CD4-positive, alpha-beta T cell treated with Interleukin-12 subunit alpha and Interleukin-12 subunit beta, for 1 hour (primary cell): Measurements from ENCODE around the gene SEPSECS.

Experiments used
- DNase-seq: peaks from one replicate; pipeline ENCODE4 v3.0.0-alpha.2; 2020

SEPSECS gene

DNA sequence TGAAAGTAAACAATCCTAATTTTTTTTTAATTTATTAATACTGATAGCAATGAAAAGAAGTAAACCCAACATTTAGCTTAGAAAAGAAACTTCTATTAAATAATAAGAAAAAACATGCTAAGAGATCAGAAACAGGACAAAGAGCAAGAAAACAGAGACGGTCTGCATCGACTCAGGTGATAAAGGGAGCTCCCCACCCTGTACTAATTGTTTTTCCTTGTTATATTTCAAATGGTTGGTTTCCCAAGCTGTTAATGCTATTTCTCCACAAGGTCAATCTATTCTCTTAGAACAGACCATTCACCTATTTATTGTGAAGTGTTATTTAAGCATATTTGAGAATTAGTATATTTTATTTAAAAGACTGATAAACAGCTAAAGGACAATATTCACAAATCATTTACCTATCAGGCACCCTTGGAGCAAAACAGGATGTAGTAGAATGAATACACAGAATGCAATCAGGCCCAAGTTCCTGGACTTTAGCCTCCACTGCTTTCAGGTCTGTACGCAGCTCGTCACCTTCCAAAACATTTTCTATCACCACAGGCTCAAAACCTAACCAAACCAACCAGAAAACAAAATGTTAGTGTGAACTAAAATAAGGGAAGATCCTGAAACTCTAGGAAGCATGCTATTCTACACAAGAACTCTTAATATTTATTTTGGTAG, 5.5 kb downstream of the SEPSECS start:
- no peak for DNase-seq

DNA sequence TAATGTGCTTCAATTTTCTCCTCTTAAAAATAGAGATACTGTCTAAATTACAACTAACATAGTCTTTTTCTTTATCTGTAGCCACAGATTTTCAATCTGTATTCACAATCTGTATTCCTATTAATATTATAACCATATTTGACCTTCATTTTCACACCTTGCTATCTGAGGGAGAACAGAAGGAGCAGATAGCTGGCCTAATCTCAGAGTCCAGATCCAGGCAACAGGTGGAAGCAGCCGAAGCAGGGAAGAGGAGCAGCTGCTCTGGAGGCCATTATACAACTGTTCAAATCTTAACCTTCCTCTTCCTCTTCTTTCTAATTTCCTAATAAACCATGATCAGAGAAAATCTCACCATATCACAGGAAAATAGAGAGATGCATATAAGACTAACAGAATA, 14.2 kb downstream of the SEPSECS start:
- no peak for DNase-seq

- peak; percentile 21 for DNase-seq
Measured at GRCh38 chr4:25144870-25145481, 15.3 kb downstream of the SEPSECS start.

- DNase-seq: no peak
Measured at GRCh38 chr4:25142468-25142867, 17.8 kb downstream of the SEPSECS start.

DNA sequence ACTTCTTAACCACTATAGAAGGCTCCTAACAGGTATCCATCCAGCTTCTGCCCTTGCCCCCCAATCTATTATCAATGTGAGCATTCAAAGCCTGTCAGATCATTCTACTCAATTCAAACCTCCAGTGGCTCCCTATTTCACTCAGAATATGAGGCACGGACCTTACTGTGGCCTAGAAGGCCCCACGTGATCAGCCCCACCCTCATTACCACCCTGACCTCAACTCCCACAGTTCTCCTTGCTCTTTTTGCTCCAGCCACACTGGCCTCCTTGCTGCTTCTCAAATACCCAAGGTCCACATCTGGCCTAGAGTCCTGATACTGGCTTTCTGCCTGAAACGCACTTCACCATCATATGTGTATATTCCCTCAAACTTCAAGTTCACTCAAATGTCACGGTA, 18.7 kb downstream of the SEPSECS start:
- no peak for DNase-seq

GRCh38 chr4:25133132-25133531, 27.1 kb downstream of the SEPSECS start:
- no peak for DNase-seq

- no peak for DNase-seq
Measured at GRCh38 chr4:25131926-25132325, 28.3 kb downstream of the SEPSECS start.

DNA sequence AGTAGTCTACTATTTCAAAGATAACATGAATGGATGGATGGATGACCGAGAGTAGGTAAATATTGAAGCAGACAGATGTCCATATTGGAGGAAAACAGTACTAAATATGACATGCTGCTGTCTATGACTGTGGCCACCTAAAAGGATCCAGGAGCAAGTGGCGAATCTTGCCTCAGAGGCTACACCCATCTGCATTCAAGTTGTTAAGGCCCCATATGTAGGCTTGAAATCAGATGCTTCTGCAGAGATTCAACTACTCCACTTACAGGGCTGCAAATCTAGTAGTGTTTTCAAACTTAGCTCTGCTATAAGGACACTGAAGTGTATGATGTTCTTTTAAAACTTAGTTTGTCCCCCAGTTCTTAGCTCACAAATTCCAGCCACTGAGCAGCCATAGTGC, 28.9 kb downstream of the SEPSECS start:
- no peak for DNase-seq

DNA sequence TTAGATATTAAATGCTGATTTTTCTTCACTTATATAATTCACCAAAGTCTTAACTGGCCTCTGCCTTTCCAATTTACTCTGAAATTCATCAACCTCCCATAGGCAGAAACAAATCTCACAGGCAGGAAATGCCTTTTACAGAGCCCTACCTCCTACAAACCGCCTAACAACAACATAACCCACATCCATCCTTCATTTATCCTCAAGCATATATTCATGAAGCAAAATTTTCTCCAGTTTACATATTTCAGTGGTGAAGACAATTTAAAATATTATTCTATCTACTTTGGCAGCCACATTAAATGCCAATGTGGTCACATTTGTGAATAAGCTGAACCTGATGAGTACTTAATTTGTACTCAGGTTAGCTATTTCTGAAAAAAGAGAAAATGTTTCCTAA, 30.3 kb downstream of the SEPSECS start:
- no peak for DNase-seq

DNA sequence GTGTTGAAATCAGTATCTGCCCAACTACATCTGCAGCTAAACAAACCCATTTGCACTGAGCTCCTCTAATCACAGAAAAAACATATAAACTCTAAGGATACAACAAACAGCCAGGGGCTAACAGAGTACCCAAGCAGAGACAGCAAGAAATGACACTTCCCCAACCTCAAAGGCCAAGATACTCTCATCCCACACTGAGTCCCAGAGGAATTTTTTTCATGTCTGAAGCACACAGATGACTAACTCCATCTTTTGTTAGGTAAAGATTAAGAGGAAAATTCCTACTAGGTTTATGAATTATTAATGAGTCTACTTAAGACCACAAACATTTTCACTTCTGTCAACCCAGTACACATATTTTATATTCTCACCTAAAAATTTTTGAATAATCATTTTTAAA, 31.6 kb downstream of the SEPSECS start:
- no peak for DNase-seq

DNA sequence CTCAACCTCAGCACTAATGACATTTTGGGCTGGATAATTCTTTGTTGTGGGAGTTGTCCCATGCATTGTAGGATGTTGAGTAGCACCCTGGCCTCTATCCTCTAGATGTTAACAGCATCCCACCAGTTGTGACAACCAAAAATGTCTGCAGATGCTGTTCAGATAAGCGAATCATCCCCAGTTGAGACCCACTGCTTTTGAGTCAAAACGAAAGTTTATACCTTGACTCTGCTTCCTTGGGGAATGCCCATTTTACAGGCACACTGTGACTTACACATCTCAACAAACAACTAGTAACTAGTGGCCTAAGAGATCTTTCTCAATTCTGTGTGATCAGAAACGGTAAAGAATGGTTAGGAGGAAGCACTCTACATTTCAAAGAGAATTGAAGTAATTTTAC, 37.0 kb downstream of the SEPSECS start:
- DNase-seq: no peak

DNA sequence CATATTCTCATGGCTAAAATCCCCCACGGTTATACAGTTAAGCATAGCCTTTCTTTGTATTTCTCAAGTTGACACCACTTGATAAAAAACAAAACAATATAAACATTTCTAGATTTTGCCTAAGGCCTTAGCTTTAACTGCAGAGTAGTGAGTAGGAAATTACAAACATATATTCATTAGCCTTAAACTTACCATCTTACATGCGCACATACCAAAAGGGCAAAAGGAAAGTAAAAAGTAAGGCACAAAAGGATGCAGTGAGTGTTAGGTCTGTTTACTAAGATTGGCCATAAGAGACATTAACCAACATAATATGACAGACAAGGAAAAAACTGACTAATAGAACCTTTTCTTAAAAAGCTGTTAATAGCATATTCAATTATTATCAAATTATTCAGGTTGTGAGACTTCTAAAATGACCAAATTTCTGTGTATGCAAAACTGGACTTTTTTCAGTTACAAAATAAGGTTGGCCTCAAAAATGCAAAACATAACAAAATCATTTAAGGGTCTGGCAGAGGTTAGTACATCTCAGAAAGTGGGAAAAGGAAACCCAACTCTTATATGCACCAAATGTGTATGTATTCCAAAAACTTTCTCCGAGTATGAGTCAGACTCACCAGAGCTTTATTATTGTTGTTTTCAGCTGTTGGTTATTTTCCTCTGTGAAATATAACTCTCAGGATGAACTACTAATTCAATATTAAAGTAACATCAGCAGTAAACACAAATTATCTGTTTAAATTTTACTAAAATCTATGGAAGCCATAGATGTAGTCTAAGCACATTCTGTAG, 39.9 kb downstream of the SEPSECS start:
- no peak for DNase-seq

DNA sequence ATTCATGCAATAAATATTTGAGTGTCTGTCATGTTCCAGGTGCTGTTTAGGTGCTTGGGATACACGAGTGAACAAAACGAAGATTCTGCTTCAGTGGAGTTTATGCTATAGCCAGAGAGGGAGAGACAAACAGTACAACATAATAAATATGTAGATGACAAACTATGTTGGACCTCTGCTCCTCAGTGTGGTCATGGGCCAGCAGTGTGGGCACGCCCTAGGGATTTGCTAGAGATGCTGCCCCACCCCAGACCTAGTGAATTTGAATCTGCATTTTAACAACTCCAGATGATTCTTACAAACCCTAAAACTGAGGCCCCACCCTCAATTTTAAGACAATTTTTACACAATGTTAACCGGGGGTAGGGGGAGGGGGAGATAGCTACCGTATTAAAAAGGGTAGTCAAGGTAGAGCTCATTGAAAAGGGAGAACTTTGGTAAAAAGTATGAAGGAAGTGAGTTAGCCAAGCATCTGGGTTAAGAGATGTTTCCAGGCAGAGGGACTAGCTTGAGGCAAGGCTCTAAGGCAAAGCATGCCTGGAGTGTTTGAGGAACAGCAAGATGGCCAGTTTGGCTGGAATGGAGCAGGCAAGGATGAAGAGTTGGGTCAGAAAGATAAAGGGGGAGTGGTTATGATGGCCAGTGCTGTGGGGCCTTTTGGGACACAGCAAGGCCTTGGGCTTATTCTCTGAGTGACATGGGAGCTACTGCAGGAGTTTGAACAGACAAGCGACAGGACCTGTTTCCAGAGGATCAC, 42.4 kb downstream of the SEPSECS start:
- no peak for DNase-seq

DNA sequence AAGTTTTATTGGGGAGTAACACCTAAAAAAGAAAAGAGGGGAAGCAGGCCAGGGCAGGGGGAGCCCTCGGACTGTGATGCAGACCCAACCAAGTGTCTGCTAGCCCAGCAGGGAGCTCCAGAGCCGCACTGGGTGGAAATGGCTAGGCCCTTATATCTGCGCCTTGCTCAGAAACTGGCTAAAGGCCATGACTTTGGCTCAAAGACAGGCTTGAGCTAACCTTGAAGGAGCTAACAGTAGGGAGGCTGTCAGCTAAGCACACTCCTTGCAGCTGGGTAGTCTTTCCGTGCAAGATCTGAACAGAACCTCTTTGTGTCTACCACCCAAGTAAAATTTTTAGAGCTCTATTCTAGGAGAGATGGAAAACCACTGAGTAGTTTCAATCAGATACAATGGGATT, 43.0 kb downstream of the SEPSECS start:
- DNase-seq: no peak

GRCh38 chr4:25113915-25114904, 46.0 kb downstream of the SEPSECS start:
- DNase-seq: no peak

DNA sequence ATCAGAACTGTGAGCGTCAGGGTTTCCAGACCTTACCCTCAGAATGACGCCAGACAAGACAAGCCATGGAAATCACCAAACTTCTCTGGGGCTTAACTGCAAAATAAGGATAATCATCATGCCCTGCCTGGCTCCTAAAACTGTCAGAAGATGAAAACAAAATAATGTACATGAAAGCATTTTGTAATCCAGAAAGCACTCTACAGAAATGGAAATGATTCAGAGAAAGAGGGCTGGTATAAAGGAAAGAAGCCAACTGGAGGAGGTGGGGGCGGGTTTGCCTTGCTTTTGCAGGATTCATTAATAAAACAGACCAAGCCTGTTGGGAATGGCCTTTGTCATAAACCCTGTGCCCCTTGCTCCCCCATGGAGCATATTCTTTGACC, 47.3 kb downstream of the SEPSECS start:
- no peak for DNase-seq

GRCh38 chr4:25112366-25112994, 47.8 kb downstream of the SEPSECS start:
- no peak for DNase-seq

GRCh38 chr4:25111648-25112196, 48.5 kb downstream of the SEPSECS start:
- DNase-seq: no peak

GRCh38 chr4:25110527-25111329, 49.5 kb downstream of the SEPSECS start:
- DNase-seq: no peak

DNA sequence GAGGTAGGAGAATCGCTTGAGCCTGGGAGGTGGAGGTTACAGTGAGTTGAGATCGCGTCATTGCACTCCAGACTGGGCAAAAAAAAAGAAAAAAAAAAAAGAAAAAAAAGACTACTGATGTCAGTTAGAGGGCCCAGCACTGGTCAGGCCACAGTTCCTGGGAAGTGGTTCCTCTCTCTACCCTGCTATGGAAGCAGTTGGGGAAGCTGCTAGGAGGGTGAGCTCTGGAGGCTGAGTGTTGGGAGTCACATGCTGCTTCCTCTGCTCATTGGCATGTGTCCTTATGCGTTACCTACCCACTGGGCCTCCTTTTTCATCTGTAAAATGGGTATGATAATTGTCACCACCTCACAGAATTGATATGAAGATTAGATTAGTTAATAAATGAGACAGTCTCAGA, 50.7 kb downstream of the SEPSECS start:
- no peak for DNase-seq

GRCh38 chr4:25108556-25108955, 51.7 kb downstream of the SEPSECS start:
- DNase-seq: no peak
